GM12872 (cell line): ENCODE data around the gene FGGY.

ENCODE experiments used
- TF ChIP-seq, protein P1 (sequence below): IDR thresholded peaks from 3 replicates; pipeline ENCODE4 v1.5.1; 2011; ENCODE audit warnings: low read depth, mild to moderate bottlenecking, low read length, moderate library complexity; ENCODE audit not compliant: insufficient read depth

The FGGY gene

DNA sequence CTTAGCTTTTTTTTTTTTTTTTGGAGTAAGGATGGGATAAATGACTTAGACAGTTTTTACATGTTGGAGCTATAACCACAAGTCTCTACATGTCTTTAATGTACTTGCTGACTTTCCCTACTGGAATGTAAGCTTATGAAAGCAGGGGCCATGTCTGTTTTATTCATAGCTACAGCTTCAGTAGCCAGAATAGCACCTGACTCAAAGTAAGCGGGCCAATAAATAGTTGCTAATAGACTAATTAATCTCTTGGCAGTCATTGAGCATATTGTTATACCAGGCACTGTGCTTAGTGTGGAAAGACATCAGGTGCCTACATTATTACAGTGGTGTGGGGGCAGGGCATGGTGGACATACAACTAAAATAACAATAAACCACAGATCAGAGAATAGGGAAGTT lies 433.4 kb downstream of the FGGY start:
- TF ChIP-seq, protein P1, sequence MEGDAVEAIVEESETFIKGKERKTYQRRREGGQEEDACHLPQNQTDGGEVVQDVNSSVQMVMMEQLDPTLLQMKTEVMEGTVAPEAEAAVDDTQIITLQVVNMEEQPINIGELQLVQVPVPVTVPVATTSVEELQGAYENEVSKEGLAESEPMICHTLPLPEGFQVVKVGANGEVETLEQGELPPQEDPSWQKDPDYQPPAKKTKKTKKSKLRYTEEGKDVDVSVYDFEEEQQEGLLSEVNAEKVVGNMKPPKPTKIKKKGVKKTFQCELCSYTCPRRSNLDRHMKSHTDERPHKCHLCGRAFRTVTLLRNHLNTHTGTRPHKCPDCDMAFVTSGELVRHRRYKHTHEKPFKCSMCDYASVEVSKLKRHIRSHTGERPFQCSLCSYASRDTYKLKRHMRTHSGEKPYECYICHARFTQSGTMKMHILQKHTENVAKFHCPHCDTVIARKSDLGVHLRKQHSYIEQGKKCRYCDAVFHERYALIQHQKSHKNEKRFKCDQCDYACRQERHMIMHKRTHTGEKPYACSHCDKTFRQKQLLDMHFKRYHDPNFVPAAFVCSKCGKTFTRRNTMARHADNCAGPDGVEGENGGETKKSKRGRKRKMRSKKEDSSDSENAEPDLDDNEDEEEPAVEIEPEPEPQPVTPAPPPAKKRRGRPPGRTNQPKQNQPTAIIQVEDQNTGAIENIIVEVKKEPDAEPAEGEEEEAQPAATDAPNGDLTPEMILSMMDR, result no peak

DNA sequence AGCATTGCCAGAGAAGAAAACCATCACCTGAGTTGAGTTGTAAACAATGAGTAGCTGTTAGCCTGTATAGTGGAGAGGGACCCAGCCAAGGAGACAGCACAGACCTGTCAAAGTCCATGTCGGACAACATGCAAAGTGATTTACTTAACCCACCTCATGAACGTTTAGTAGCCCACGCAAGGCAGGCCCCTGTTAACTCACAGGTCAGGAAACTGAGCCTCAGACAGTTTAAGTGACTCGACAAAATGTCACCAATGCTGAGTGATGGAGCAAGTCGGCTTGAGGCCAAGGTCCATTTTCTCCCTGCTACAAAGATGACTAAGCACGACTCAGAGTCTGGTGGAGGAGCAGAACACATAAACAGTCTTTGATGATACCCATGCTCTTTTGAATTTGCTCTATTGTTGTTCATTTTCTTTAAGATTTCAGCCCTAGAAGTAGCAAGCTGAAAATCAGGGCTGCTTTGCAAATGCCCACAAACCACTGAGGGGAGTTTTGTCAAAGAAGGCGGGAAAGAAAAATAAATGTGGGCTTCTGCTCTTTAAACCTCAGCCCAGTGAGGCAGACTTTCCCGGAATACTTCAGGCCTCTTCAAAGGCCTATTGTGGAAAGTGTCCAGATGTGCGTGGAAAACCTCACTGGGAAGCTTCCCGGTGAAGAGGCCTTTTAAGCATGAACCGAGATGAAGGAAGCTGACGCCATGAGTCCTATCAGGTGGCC lies 434.0 kb downstream of the FGGY start:
- TF ChIP-seq, protein P1, result no peak

DNA sequence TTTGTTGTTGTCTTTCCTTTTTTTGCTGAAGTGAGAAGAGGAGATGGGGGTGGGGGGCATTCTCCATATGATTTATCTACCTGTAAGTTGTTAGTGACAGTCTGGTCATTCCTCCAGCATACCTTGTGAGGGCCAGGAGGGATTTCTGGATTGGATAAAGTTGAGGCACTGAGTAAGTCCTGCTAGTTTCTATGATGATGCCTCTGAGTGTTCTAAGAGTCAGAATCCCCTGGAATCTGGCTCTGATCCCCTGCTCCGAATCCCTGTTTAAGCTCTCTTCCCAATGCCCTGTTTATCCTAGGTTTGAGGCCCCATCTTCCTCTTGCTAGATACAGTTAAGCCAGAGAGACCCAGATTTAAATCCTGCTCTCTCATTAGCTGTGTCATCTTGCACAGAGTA lies 434.7 kb downstream of the FGGY start:
- TF ChIP-seq, protein P1, result no peak

DNA sequence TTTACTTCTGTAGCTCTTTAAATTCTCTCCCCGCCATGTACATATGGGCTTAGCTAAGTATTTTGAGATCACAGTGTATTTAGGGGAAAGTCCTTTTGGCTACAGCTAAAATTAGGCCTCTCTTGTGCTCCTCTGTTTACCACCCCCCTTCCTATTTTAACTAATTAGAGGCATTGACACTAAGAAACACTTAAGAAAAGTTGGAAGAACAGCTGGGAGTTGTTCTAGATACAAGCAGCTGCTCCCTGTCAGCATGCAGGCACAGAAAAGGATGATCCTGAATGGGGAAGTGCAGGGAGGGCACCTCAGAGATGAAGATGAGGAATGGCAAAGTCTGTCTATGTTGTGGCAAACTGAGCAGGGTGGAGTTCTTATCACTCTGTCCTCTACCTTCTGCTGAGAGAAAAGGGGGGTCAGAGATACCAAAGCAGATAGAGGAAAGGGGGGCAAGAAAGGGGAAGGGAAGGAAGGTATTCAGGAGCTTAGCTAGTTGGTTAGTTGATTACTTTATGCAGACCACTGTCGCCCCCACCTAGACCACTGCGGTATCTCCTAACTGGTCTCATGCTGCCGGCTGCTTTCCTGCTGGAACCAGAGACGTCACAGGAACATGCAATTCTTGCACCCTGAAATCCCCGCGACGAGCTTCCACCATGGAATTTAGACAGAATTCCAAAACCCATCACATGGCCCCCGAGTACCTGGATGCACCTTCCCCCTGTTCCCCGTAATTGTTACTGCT lies 435.5 kb downstream of the FGGY start:
- TF ChIP-seq, protein P1, result no peak

DNA sequence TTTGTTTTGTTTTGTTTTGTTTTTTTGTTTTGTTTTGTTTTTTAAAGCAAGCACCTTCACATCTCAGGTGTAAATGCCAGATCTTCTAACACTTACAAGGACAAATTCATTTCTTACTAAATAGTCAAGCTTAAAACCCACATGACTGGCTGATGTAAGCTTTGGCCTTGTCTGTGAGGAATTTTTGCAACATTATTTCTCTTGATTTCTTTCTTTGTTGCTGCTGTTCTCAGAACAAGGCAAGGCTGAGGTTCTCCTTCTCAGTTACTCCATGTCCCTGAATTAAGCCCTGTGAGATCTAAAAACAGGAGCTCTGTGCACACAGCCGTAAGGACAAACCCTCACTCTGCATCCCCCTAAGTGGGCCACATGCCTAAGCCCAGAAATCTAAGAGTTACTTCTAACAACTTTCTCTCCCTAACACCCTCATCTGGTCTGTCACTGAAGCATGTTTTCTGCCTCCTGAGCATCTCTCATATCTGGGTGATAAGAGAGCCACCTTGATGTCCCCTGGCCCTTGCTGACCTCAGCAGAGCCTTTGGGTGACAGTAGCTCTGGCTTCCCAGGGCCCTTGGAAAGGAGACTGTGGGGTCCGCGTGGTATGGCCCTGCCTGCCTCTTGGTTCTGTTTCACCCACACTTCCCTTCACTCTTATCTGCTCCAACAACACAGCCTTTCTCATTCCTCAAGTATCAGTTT lies 436.7 kb downstream of the FGGY start:
- TF ChIP-seq, protein P1, result no peak

DNA sequence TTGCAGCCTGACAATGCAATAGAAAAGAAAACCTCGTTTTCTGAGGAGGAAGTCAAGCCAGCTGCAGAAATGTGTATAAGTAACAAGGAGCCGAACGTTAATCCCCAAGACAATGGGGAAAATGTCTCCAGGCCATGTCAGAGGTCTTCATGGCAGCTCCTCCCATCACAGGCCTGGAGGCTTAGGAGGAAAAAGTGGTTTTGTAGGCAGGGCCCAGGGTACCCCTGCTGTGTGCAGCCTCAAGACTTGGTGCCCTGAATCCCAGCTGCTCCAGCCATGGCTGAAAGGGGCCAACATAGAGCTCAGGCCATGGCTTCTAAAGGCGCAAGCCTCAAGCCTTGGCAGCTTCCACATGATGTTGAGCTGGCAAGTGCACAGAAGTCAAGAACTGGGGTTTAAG lies 439.9 kb downstream of the FGGY start:
- TF ChIP-seq, protein P1, result no peak

DNA sequence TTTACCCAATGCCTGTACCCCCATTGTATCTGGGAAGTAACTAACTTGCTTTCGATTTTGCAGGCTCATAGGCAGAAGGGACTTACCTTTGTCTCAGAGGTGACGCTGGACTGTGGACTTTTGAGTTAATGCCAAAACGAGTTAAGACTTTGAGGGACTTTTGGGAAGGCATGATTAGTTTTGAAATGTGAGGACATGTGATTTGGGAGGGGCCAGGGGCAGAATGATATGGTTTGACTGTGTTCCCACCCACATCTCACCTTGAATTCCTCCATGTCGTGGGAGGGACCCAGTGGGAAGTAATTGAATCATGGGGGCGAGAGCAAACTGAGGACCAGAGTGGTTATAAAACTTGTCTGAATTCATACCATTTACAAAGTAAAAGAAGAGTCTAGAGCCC lies 440.7 kb downstream of the FGGY start:
- TF ChIP-seq, protein P1, result no peak
